GM23338 (cell line): ENCODE data around the gene CBR1.
A peak's percentile ranks its signal among the peaks of the same experiment; 100 is the strongest.

Experiments used
- CREB1 ChIP-seq: fragments of 250-450 bp; sonication (Bioruptor Pico); IDR thresholded peaks from 2 replicates; pipeline ENCODE4 v1.5.0; 2020; ENCODE audit warnings: low read depth, mild to moderate bottlenecking, moderate library complexity
- CTCF ChIP-seq, 2 experiments: fragments of 200-600 bp in 1 of 2; sonication (generic) in 1 of 2; conservative IDR thresholded peaks; 2 replicates each; pipeline versions ENCODE4 v1.5.1 to v1.6.1; 2016 to 2017; ENCODE audit warnings: antibody characterized with exemption in 2 of 2, low read depth in 2 of 2, mild to moderate bottlenecking in 2 of 2, moderate library complexity in 1 of 2
- EZH2 ChIP-seq: fragments of 200-600 bp; sonication (generic); IDR thresholded peaks from one replicate; pipeline ENCODE4 v1.8.0; 2017; ENCODE audit warnings: antibody characterized with exemption, mild to moderate bottlenecking, low read depth; ENCODE audit not compliant: unreplicated experiment
- JUNB ChIP-seq: IDR thresholded peaks from one replicate; pipeline ENCODE4 v1.6.1; 2016; ENCODE audit warnings: antibody characterized with exemption; ENCODE audit not compliant: unreplicated experiment
- POLR2AphosphoS5 ChIP-seq: IDR thresholded peaks from 2 replicates; pipeline ENCODE4 v1.6.1; 2016; ENCODE audit warnings: antibody characterized with exemption, low read depth
- ZNF114 ChIP-seq: fragments of 250-450 bp; sonication (Bioruptor Pico); IDR thresholded peaks from 2 replicates; pipeline ENCODE4 v1.5.0; 2020; ENCODE audit warnings: mild to moderate bottlenecking, moderate library complexity
- ZNF331 ChIP-seq: fragments of 250-450 bp; sonication (Bioruptor Pico); IDR thresholded peaks from 2 replicates; pipeline ENCODE4 v1.5.0; 2020; ENCODE audit warnings: low read depth, mild to moderate bottlenecking, moderate library complexity
- TF ChIP-seq, protein P1 (sequence below): IDR thresholded peaks from one replicate; pipeline ENCODE4 v1.6.1; 2018; ENCODE audit warnings: antibody characterized with exemption; ENCODE audit not compliant: unreplicated experiment

- TF ChIP-seq CTCF (conservative IDR thresholded peaks at IDR 0.05; ENCODE audit: low read depth in 2 of 2) (no peak), POLR2AphosphoS5 (peak; percentile 78), CREB1 (CRISPR knock-in tag) (no peak), ZNF114 (no peak), ZNF331 (CRISPR knock-in tag) (0 out of 2 replicates have a peak, but pooled peaks have one; percentile 32), EZH2 (no peak), JUNB (no peak)
- TF ChIP-seq, protein P1, sequence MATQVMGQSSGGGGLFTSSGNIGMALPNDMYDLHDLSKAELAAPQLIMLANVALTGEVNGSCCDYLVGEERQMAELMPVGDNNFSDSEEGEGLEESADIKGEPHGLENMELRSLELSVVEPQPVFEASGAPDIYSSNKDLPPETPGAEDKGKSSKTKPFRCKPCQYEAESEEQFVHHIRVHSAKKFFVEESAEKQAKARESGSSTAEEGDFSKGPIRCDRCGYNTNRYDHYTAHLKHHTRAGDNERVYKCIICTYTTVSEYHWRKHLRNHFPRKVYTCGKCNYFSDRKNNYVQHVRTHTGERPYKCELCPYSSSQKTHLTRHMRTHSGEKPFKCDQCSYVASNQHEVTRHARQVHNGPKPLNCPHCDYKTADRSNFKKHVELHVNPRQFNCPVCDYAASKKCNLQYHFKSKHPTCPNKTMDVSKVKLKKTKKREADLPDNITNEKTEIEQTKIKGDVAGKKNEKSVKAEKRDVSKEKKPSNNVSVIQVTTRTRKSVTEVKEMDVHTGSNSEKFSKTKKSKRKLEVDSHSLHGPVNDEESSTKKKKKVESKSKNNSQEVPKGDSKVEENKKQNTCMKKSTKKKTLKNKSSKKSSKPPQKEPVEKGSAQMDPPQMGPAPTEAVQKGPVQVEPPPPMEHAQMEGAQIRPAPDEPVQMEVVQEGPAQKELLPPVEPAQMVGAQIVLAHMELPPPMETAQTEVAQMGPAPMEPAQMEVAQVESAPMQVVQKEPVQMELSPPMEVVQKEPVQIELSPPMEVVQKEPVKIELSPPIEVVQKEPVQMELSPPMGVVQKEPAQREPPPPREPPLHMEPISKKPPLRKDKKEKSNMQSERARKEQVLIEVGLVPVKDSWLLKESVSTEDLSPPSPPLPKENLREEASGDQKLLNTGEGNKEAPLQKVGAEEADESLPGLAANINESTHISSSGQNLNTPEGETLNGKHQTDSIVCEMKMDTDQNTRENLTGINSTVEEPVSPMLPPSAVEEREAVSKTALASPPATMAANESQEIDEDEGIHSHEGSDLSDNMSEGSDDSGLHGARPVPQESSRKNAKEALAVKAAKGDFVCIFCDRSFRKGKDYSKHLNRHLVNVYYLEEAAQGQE = no peak
Observed at GRCh38 chr21:36060159-36060921, 9.5 kb upstream of the CBR1 start, which contains the start of gene SETD4.
